Fibroblast of peridontal ligament (primary cell): ENCODE measurements around the gene PCBP2.
"Not testable (repeated sequence)": the region's sequence is repeated elsewhere in the genome, so short reads cannot be mapped to it uniquely, and the experiment has no call there.

Source experiments
- DNase-seq: peaks from one replicate; pipeline ENCODE4 v3.0.0-alpha.2; 2010; ENCODE audit errors: extremely low read depth

Gene PCBP2

GRCh38 chr12:53441040-53441833, 10.7 kb upstream of the PCBP2 start, which contains the start of gene PRR13:
Gene PRR13 (plus strand): TSS chr12:53441734. CDS start chr12:53442715, 981 bp downstream.
- peak; percentile 99 for DNase-seq

- no peak for DNase-seq
These were observed 7.9 kb upstream of the PCBP2 start for GRCh38 chr12:53443955-53444354.

GRCh38 chr12:53444593-53445325, 7.1 kb upstream of the PCBP2 start:
- DNase-seq, result not testable (repeated sequence)

- no peak for DNase-seq
These were observed 966 bp upstream of the PCBP2 start for GRCh38 chr12:53450936-53451335.

- peak; percentile 82 for DNase-seq
These were observed 516 bp downstream of the PCBP2 start for GRCh38 chr12:53452159-53453077.

- no peak for DNase-seq
These were observed 2.2 kb downstream of the PCBP2 start for GRCh38 chr12:53453953-53454640.

- no peak for DNase-seq
These were observed 2.8 kb downstream of the PCBP2 start for GRCh38 chr12:53454707-53455106.

- DNase-seq, result no peak
These were observed 4.9 kb downstream of the PCBP2 start for GRCh38 chr12:53456654-53457366.

GRCh38 chr12:53459097-53459496, 7.2 kb downstream of the PCBP2 start:
- no peak for DNase-seq

GRCh38 chr12:53461059-53461458, 9.2 kb downstream of the PCBP2 start:
- no peak for DNase-seq

- DNase-seq, result no peak
These were observed 9.7 kb downstream of the PCBP2 start for GRCh38 chr12:53461591-53461990.

GRCh38 chr12:53462935-53463334, 11.0 kb downstream of the PCBP2 start:
- DNase-seq, result no peak

GRCh38 chr12:53463802-53464560, 12.1 kb downstream of the PCBP2 start:
- no peak for DNase-seq

- no peak for DNase-seq
These were observed 12.9 kb downstream of the PCBP2 start for GRCh38 chr12:53464685-53465418.

- no peak for DNase-seq
These were observed 13.8 kb downstream of the PCBP2 start for GRCh38 chr12:53465679-53466078.

- no peak for DNase-seq
These were observed 14.7 kb downstream of the PCBP2 start for GRCh38 chr12:53466640-53467039.

- no peak for DNase-seq
These were observed 15.2 kb downstream of the PCBP2 start for GRCh38 chr12:53467082-53467481.

- no peak for DNase-seq
These were observed 16.0 kb downstream of the PCBP2 start for GRCh38 chr12:53467880-53468279.

GRCh38 chr12:53468282-53468681, 16.4 kb downstream of the PCBP2 start:
- no peak for DNase-seq
